Raji (cell line): Measurements from ENCODE around the gene OR52N1.

Experiments used
- POLR2A ChIP-seq: IDR thresholded peaks from 2 replicates; pipeline ENCODE4 v1.6.1; 2011; ENCODE audit warnings: low read depth, low read length, control low read depth; ENCODE audit not compliant: insufficient read depth

The OR52N1 gene

DNA sequence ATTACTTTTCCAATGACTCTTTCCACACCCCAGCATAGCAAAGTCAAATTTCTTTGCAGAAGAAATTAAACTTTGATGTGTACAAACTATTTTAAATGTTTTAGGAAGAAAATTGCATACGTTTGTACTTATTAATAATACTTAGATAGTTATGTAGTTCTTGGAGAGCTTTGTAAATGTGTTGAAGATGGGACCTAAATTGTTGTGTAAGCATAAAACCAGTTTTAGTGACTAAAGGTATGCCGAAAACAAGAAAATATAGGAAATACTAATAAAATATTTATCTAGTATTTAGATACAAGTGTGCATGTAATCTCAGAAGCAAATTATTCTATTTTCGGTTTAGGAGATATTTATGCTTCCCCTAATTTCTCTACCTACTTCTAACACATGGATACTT, 41.2 kb downstream of the OR52N1 start:
- TF ChIP-seq POLR2A = no peak

- TF ChIP-seq POLR2A = no peak
Measured at GRCh38 chr11:5746614-5747013, 44.5 kb downstream of the OR52N1 start.

- no peak for TF ChIP-seq POLR2A
Measured at GRCh38 chr11:5738431-5738830, 52.6 kb downstream of the OR52N1 start.

DNA sequence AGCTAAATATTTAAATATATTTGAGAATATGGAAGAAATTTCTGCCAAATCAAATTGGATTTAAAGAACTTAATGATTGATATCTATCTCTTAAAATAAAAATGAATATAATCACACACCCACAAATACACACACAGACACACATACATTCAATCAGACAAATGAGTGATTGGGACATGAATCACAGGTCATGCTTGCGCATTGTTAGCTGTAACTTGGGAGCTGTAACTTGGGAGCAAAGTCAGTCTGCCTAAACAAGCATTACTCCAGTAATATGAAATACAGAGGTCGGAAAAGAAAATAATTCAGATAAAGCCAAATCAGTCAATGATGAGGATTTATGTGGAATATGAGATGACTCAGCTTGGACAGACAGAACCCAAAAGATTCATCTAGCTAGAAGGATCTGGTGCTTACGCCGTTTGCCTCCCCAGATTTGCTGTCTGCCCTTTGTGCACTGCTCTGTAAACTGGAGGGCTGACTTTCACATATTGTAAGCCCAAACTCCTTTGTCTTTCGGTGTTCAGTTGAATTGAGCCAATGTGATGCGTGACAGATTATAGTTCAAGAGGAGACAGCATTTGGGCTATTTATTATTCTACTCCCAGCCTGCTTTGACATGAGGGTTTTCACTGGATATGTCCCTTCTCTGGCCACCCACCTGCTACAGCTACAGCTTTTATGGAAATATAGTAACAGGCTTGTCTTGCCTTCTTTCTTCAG, 53.2 kb downstream of the OR52N1 start:
- no peak for TF ChIP-seq POLR2A

DNA sequence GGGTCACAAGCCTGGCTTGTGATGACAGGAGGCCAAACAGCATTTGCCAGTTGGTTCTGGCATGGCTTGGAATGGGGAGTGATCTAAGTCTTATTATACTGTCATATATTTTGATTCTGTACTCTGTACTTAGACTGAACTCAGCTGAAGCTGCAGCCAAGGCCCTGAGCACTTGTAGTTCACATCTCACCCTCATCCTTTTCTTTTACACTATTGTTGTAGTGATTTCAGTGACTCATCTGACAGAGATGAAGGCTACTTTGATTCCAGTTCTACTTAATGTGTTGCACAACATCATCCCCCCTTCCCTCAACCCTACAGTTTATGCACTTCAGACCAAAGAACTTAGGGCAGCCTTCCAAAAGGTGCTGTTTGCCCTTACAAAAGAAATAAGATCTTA, 54.0 kb downstream of the OR52N1 start:
- no peak for TF ChIP-seq POLR2A
